CD4-positive, CD25-positive, alpha-beta regulatory T cell (primary cell): ENCODE results near the gene GCA. TPM values are rescaled to one million over a fixed set of nuclear protein-coding genes. Genes with fewer than 3 reads are reported as not detected.

ENCODE experiments used
- ATAC-seq, 2 donors: fragments of 150-1000 bp; cut with Tn5 transposase; one replicate each; pipeline ENCODE4 v1.10.0; 2021; ENCODE audit warnings: low read depth in 2 of 2, moderate number of reproducible peaks in 2 of 2, moderate library complexity in 1 of 2
- DNase-seq, 3 donors: peaks; one replicate each; pipeline versions ENCODE4 v3.0.0 to v3.0.0-alpha.2; 2012 to 2022; ENCODE audit warnings: mixed read lengths in 1 of 3
- H3K27ac ChIP-seq: one replicate; pipeline ENCODE4 v1.7.0; 2013; ENCODE audit warnings: mild to moderate bottlenecking, low read length; ENCODE audit not compliant: insufficient read depth, poor library complexity, severe bottlenecking
- H3K27me3 ChIP-seq: one replicate; pipeline ENCODE4 v1.7.0; 2013; ENCODE audit warnings: low read length; ENCODE audit not compliant: control insufficient read depth, insufficient read depth
- H3K36me3 ChIP-seq: one replicate; pipeline ENCODE4 v1.7.0; 2013; ENCODE audit warnings: mild to moderate bottlenecking, low read length, moderate library complexity; ENCODE audit not compliant: control insufficient read depth, insufficient read depth
- H3K4me1 ChIP-seq: 2 replicates; pipeline ENCODE4 v1.7.0; 2013; ENCODE audit warnings: mild to moderate bottlenecking, low read length; ENCODE audit not compliant: insufficient read depth, control insufficient read depth, poor library complexity, severe bottlenecking
- H3K4me3 ChIP-seq: one replicate; pipeline ENCODE4 v1.7.0; 2013; ENCODE audit warnings: low read depth, mild to moderate bottlenecking, low read length, moderate library complexity
- H3K9me3 ChIP-seq, 2 experiments: 1 replicate in 1 of 2; 2 replicates in 1 of 2; pipeline ENCODE4 v1.7.0; 2013; ENCODE audit warnings: low read length in 2 of 2, mild to moderate bottlenecking in 1 of 2, moderate library complexity in 1 of 2; ENCODE audit not compliant: control insufficient read depth in 2 of 2
- H3K27ac Mint-ChIP-seq, 3 donors: one replicate each; pipeline ENCODE4 v1.8.0; 2020 to 2022; ENCODE audit warnings: mild to moderate bottlenecking in 3 of 3, mixed read lengths in 3 of 3, moderate library complexity in 2 of 3
- H3K27me3 Mint-ChIP-seq: one replicate; pipeline ENCODE4 v1.8.0; 2022; ENCODE audit warnings: mild to moderate bottlenecking, mixed read lengths
- H3K36me3 Mint-ChIP-seq: one replicate; pipeline ENCODE4 v1.8.0; 2020; ENCODE audit warnings: mixed read lengths
- H3K4me1 Mint-ChIP-seq, 4 donors: one replicate each; pipeline ENCODE4 v1.8.0; 2020 to 2022; ENCODE audit warnings: mixed read lengths in 4 of 4, mild to moderate bottlenecking in 1 of 4
- H3K4me3 Mint-ChIP-seq, 4 donors: one replicate each; pipeline ENCODE4 v1.8.0; 2020 to 2022; ENCODE audit warnings: mild to moderate bottlenecking in 4 of 4, mixed read lengths in 4 of 4, moderate library complexity in 3 of 4
- H3K9me3 Mint-ChIP-seq, 7 donors: one replicate each; pipeline ENCODE4 v1.8.0; 2020 to 2022; ENCODE audit warnings: mixed read lengths in 7 of 7, mild to moderate bottlenecking in 3 of 7, moderate library complexity in 2 of 7
- polyA plus RNA-seq, 4 donors: library from polyadenylated mRNA; unstranded; fragments of 300-500 nt; fragmentation: Illumina TruSeq; gene quantifications; one replicate each; pipeline ENCODE4 v1.2.3, GENCODE V29; 2021
- total RNA-seq: library from RNA; stranded (reverse); gene quantifications from one replicate; pipeline ENCODE4 v1.2.3, GENCODE V29; 2022

GCA gene
- total RNA-seq (12.1 TPM), polyA plus RNA-seq (10 to 100 TPM; 19.7 to 27.3 (median 26.3) TPM)

GRCh38 chr2:162343824-162344616 lies at the start of gene GCA:
Gene GCA (plus strand): TSS chr2:162344132. CDS start chr2:162344249, 117 bp downstream.
- Mint-ChIP-seq H3K9me3 (no peaks in the 10 kb centered on the region), H3K4me1 (peaks cover 12 to 20% (median 16%) of the 10 kb centered on the region in 4 donors), H3K27me3 (no peaks in the 10 kb centered on the region), H3K36me3 (no peaks in the 10 kb centered on the region), H3K4me3 (peak within 1 kb of the TSS; percentile 88 to 99 (median 88)), H3K27ac (peak within 1 kb of the TSS in 2 of 3 donors; percentile 10 to 89)
- DNase-seq (peak; percentile 97 to 98 (median 98)), ATAC-seq (peak; percentile 98 to 99)
- H3K4me3 ChIP-seq, result peak within 1 kb of the TSS; percentile 80
- peaks cover 16% of the 10 kb centered on the region for H3K4me1 ChIP-seq
- H3K27me3 ChIP-seq, result no peaks in the 10 kb centered on the region
- peak within 1 kb of the TSS; percentile 71 for H3K27ac ChIP-seq
- no peaks in the 10 kb centered on the region for H3K36me3 ChIP-seq
- H3K9me3 ChIP-seq, result no peaks in the 10 kb centered on the region

GRCh38 chr2:162295009-162295408 lies 48.9 kb upstream of the GCA start:
- no peak overlapping the region for H3K4me3 Mint-ChIP-seq
- H3K4me1 ChIP-seq, result no peaks in the 10 kb centered on the region
- no peaks in the 10 kb centered on the region for H3K9me3 ChIP-seq
- no peak overlapping the region for H3K27ac ChIP-seq
- no peak overlapping the region for H3K27ac Mint-ChIP-seq
- ATAC-seq (no peak), DNase-seq (no peak)
- peaks cover 15% of the 10 kb centered on the region for H3K36me3 Mint-ChIP-seq
- no peaks in the 10 kb centered on the region for H3K27me3 ChIP-seq
- H3K36me3 ChIP-seq, result peaks cover 34% of the 10 kb centered on the region
- H3K4me3 ChIP-seq, result no peak overlapping the region
- no peaks in the 10 kb centered on the region for H3K27me3 Mint-ChIP-seq
- peaks cover 0 to 15% (median 0%) of the 10 kb centered on the region in 4 donors for H3K4me1 Mint-ChIP-seq
- H3K9me3 Mint-ChIP-seq, result no peaks in the 10 kb centered on the region

- Mint-ChIP-seq H3K27ac (no peak overlapping the region), H3K4me1 (peaks cover 0 to 11% (median 2%) of the 10 kb centered on the region in 4 donors), H3K9me3 (no peaks in the 10 kb centered on the region), H3K27me3 (no peaks in the 10 kb centered on the region), H3K36me3 (peaks cover 4% of the 10 kb centered on the region), H3K4me3 (no peak overlapping the region)
- peak; percentile 52 to 81 (median 68) for DNase-seq
- Histone ChIP-seq H3K27me3 (no peaks in the 10 kb centered on the region), H3K27ac (no peak overlapping the region), H3K36me3 (peaks cover 19% of the 10 kb centered on the region), H3K4me3 (no peak overlapping the region), H3K9me3 (no peaks in the 10 kb centered on the region), H3K4me1 (no peaks in the 10 kb centered on the region)
- ATAC-seq, result peak; percentile 67 to 72
Observed at GRCh38 chr2:162297925-162298552, 45.9 kb upstream of the GCA start.

DNA sequence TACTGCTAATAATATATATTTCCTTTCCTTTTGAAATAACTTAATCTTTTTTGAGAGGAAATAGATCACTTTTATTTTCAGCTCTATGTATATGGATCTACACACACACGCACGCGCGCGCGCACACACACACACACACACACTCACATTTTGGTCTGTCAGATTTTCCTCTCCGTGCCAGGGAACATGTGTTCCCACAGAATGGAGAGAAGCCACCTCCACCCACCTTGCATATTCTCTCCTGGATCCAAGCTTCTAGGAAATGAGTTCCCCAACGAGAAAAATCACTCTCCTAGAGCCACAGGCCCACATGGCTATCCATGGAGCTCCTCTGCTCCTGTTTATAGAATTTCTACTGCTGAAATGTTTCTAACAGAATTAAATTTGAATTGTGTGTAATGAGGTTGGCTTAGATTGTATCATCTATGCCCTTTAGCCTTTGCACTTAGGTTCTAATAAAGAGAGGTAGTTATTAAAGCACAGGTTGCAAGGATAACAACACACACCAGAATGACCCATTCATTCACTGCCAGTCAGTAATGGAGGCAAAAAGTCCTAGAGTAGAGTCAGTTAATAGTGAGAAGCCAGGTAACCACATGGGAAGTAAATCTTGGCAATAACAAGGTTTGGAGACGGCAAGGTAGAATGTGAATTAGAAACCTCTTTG lies 45.1 kb upstream of the GCA start:
- Histone ChIP-seq H3K36me3 (peaks cover 15% of the 10 kb centered on the region), H3K4me3 (no peak overlapping the region), H3K9me3 (no peaks in the 10 kb centered on the region), H3K27me3 (no peaks in the 10 kb centered on the region), H3K4me1 (no peaks in the 10 kb centered on the region), H3K27ac (no peak overlapping the region)
- Mint-ChIP-seq H3K27ac (no peak overlapping the region), H3K4me3 (no peak overlapping the region), H3K4me1 (peaks cover 0 to 11% (median 2%) of the 10 kb centered on the region in 4 donors), H3K9me3 (no peaks in the 10 kb centered on the region), H3K36me3 (peaks cover 7% of the 10 kb centered on the region), H3K27me3 (no peaks in the 10 kb centered on the region)
- DNase-seq, result no peak
- no peak for ATAC-seq

GRCh38 chr2:162300266-162300665 lies 43.7 kb upstream of the GCA start:
- Mint-ChIP-seq H3K4me1 (peaks cover 0 to 5% (median 2%) of the 10 kb centered on the region in 4 donors), H3K36me3 (peaks cover 7% of the 10 kb centered on the region), H3K4me3 (no peak overlapping the region), H3K27me3 (no peaks in the 10 kb centered on the region), H3K9me3 (no peaks in the 10 kb centered on the region), H3K27ac (no peak overlapping the region)
- peaks cover 19% of the 10 kb centered on the region for H3K36me3 ChIP-seq
- H3K27me3 ChIP-seq, result no peaks in the 10 kb centered on the region
- H3K27ac ChIP-seq, result no peak overlapping the region
- no peak for ATAC-seq
- DNase-seq, result no peak
- H3K4me1 ChIP-seq, result no peaks in the 10 kb centered on the region
- no peak overlapping the region for H3K4me3 ChIP-seq
- H3K9me3 ChIP-seq, result no peaks in the 10 kb centered on the region

- peaks cover 0 to 4% (median 2%) of the 10 kb centered on the region in 4 donors for H3K4me1 Mint-ChIP-seq
- no peak overlapping the region for H3K27ac Mint-ChIP-seq
- ATAC-seq, result peak; percentile 71 to 73
- H3K27me3 Mint-ChIP-seq, result no peaks in the 10 kb centered on the region
- no peak overlapping the region for H3K4me3 Mint-ChIP-seq
- H3K9me3 Mint-ChIP-seq, result no peaks in the 10 kb centered on the region
- no peaks in the 10 kb centered on the region for H3K4me1 ChIP-seq
- H3K27me3 ChIP-seq, result no peaks in the 10 kb centered on the region
- H3K27ac ChIP-seq, result no peak overlapping the region
- DNase-seq, result peak; percentile 37 to 70 (median 58)
- no peak overlapping the region for H3K4me3 ChIP-seq
- H3K36me3 ChIP-seq, result peaks cover 23% of the 10 kb centered on the region
- H3K9me3 ChIP-seq, result no peaks in the 10 kb centered on the region
- H3K36me3 Mint-ChIP-seq, result peaks cover 6% of the 10 kb centered on the region
Observed at GRCh38 chr2:162301151-162301804, 42.7 kb upstream of the GCA start.

- H3K27me3 Mint-ChIP-seq, result no peaks in the 10 kb centered on the region
- Histone ChIP-seq H3K27me3 (no peaks in the 10 kb centered on the region), H3K36me3 (peaks cover 28% of the 10 kb centered on the region), H3K4me1 (no peaks in the 10 kb centered on the region), H3K27ac (no peak overlapping the region), H3K4me3 (no peak overlapping the region), H3K9me3 (no peaks in the 10 kb centered on the region)
- no peaks in the 10 kb centered on the region for H3K9me3 Mint-ChIP-seq
- ATAC-seq (no peak), DNase-seq (no peak)
- H3K27ac Mint-ChIP-seq, result no peak overlapping the region
- peaks cover 0 to 9% (median 2%) of the 10 kb centered on the region in 4 donors for H3K4me1 Mint-ChIP-seq
- peaks cover 6% of the 10 kb centered on the region for H3K36me3 Mint-ChIP-seq
- H3K4me3 Mint-ChIP-seq, result no peak overlapping the region
Observed at GRCh38 chr2:162301877-162302276, 42.1 kb upstream of the GCA start.
